GM18858 (cell line): ENCODE measurements around the gene EXOC7.

ENCODE experiments used
- ATAC-seq: cut with Tn5 transposase; IDR thresholded peaks from one replicate; pipeline ENCODE4 v1.9.1; 2021; ENCODE audit not compliant: unreplicated experiment

Gene EXOC7, protein sequence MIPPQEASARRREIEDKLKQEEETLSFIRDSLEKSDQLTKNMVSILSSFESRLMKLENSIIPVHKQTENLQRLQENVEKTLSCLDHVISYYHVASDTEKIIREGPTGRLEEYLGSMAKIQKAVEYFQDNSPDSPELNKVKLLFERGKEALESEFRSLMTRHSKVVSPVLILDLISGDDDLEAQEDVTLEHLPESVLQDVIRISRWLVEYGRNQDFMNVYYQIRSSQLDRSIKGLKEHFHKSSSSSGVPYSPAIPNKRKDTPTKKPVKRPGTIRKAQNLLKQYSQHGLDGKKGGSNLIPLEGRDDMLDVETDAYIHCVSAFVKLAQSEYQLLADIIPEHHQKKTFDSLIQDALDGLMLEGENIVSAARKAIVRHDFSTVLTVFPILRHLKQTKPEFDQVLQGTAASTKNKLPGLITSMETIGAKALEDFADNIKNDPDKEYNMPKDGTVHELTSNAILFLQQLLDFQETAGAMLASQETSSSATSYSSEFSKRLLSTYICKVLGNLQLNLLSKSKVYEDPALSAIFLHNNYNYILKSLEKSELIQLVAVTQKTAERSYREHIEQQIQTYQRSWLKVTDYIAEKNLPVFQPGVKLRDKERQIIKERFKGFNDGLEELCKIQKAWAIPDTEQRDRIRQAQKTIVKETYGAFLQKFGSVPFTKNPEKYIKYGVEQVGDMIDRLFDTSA

DNA sequence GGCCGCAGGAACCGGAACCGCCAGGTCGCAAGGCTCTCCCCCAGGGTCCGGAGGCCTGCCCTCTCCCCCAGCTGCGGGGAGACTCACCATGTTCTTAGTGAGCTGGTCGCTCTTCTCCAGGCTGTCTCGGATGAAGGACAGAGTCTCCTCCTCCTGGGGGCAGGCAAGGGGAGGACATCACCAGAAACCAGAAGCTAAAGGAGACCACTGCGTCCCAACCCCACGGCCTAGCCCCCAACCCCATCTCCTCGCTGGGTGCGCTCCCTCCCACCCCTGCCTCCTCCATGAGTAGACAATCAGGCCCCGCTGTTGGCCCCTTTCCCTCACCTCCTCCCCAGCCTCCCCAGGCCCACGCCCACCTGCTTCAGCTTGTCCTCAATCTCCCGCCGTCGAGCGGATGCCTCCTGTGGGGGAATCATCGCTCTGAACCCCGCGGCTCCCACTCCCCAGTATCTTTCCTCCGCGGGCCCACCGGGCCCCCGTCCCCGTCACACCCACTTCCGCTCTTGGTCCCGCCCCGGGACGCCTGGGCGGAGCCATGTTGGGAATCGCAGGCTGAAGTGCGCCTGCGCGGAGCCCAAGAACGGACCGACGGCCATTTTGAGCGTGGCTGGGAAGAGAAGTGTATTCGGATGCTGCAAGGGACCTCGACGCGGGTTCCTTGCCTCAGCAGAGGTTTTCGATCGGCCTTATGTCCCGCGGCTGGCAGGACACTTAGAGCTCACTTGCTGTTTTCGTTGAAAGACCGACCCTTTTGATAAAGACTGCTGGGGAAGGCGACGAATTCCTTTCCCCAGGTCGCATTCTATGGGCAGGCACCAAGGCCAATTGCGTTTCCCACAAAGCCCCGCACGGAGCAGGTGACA lies at the start of gene EXOC7:
Gene EXOC7, minus strand, starts transcription at position 514 of the 866 bp plus-strand sequence. Its CDS starts 95 bp downstream, at position 419.
- ATAC-seq: no peak

DNA sequence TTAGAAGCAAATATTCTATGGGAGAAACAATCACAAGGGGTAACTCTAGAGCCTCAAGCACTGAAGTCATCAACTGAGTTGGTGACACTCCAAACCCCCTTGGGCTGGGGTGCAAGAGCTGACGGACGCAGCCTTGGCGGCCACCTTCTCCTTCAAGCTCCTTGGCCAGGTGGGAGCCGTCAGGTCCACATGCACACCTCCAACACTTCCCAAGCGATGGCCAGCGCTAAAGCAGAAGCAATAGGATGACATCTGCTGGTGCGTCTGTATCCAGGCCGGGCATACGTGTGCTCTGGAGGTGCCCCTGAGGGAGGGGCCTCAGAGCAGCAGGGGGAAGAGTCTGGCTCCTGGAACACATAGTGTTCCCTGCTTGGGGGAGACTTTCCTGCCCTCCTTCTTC lies 49.6 kb upstream of the EXOC7 start:
- no peak for ATAC-seq

DNA sequence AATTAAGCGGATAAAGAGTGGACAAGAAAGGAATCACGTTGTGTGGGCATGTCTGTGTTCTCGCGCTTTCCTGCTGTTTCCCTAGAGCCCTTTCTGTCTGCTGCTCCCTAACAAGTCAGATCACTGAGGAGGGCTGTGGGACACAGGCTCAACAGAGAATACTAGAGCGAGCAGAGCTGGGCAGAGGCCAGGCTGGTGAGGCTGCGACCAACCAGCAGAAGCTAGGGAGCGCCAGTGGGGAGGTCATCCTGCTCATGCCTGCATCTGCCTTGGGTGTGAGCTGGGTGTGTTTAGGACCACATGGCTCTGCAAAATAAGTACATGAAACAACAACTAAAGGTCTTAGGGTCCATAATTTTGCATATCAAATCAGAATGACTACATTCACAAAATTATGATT lies 49.0 kb upstream of the EXOC7 start:
- no peak for ATAC-seq

DNA sequence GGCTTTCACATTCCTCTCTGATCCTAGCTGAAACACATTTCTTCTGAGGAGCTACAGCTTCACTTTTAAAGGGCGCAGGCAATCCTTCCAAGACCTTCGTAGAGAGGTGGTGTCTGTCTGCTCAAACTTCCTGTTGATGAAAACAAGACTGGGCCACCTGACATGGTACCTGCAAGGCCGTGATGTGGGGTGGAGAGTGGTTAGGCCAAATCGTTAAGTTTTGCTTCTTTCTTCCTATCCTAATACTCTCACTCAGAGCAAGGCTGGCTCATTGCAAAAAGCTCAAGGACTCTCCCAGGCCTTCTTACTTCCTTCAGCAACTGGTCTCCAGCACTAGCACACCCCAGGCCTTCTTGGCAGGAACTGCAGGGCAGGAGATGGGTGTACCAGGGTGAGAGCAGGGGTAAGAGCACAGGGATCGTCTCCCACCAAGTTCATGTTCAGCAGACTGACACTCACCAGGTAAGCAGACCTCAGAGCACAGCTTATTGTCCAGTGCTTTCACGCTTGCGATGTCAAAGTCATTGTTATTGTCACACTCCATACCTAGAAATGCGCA lies 48.4 kb upstream of the EXOC7 start:
- ATAC-seq: no peak

DNA sequence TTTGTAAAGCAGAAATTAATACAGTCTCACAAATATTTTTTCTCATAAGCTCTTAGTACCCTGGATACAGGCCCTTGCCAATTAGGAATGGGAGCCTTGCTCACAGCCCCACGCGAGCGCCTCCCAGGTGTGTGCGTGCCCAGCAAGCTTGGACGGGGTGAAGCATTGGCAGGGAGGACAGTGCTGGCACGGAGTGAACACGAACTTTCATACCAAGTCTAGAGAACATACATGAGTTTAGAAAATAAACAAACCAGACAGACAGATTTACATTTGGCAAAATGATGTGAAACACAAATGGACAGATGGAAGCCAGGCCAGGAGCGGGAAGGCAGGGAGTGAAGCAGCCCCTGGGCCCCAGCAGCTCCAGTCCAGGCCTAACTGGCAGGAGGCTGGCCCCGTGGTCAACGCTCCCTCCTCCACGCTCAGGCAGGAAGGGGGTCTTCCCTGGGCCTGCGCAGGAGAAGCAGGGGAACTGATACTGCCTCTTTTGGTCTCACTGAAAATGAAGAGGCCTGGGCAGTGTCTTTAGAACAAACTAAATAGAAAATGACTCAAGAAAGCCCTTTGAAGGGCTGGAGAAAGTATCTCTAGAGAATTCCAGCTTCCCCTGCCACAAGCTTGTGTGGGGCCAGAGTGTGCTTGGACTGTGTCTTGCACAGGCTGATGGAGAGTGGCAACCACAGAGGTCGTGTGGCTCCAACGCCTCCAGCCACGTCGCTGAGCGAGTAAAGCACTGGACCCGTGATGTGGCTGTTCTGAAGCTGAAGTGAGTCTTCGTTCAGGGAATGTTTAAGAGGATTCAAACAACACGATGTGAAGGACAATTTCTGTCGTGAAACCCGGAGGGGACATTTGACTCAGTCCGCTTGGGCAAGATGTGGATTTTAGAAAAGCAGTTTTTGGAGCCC lies 47.4 kb upstream of the EXOC7 start:
- no peak for ATAC-seq

DNA sequence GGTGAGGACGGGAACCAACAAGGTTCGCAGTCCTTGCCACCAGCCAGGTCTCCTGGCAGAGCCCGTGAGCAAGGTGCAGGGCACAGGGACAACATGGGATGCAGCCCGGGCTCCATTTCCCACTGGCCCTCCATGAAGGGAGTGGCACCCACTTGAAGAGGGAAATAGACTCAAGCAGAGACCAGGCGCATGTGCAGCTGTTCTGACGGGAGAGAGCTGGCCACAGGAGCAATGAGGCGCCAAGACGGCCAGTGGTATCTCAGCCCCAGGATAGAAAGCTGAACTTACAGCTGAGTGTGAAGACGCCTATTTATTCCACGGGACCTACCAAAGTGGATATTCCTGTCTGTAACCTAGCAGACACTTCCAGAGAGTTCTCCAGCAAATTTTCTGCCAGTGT lies 45.6 kb upstream of the EXOC7 start:
- ATAC-seq: no peak

DNA sequence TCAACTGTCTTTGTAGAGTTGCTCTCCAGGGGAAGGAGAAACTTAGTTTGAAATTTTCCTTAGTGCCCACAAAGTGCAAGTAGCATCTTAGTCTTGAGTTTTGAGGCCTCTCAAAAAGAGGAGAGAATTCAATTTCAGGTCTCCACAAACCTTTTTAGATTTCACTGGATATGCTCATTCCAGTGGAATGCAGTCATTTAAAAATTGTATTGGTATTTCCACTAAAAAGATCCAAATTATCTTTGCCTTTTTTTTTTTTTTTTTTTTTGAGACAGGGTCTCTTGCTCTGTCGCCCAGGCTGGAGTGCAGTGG lies 44.4 kb upstream of the EXOC7 start:
- no peak for ATAC-seq

DNA sequence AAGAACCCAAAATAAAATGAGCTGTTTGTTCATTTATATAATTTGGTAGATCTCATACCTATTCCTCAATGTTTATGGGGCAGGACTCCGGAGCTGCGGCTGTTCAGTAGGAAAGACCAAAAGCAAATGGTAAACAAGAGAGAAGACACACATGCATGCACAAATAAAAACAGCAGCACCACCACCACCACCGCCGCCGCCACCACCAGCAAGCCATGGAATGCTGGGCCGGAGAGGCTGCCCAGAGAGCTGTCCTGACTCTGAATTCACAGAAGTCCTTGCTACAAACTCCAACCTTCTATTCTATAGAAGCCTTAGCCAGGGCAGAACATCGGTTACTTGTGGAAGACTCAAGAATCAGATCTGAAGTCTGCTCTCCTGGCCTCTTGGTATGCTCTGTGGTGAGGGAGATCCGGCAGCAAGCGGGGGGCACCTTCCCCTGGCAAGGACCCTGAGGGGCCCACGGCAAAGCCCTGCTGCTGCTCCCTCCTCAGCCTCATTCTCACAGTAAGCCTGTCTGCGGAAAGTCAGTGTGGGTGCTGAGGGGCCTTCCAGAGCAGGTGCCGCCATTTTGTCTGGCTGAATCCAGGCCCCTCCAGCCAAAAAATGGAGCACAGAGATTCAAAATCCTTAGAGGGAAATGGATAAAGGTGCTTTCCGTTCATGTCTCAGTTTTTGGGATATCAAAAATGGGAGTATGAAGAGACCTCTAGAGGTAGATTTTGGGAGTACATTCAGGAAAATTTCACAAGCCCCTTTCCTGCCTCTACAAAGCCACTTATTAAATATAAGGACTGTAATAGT lies 43.8 kb upstream of the EXOC7 start:
- no peak for ATAC-seq

DNA sequence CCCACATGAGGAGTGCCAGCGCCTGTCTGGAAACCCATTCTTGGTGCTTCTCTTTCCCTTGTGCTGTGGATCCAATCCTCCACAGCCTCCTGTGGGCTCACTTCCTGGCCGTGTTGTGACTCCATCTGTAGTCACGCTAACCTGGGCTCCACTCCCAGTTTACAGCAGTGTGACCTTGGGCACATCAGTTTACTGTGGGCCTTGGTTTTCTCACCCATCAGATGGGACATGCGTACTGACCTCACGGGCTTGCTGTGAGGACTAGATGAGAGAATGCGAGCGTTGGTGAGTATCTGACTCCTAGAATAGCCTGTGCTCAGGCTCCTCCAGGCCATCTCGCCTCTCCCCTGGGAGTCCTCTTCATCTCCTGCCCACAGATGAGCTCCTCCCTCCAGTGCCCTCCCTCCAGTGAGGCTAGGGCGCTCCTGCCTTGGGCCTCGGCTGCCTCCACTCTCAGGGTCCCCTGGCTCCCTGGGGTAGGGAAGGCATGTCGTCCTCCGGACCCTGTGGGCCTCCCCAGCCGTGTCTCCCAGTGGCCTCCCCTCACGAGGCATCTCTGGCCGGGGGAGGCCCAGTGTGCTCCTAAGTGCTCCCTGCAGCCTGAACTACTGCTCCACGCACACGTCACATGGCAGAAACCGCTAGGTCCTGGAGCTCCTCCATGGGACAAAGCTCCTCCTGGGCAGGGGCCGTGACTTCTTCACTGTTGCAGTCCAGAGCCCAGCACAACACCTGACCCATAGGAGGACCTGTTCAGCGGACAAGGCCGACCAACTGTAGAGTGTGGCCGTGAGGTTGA lies 42.7 kb upstream of the EXOC7 start:
- no peak for ATAC-seq

DNA sequence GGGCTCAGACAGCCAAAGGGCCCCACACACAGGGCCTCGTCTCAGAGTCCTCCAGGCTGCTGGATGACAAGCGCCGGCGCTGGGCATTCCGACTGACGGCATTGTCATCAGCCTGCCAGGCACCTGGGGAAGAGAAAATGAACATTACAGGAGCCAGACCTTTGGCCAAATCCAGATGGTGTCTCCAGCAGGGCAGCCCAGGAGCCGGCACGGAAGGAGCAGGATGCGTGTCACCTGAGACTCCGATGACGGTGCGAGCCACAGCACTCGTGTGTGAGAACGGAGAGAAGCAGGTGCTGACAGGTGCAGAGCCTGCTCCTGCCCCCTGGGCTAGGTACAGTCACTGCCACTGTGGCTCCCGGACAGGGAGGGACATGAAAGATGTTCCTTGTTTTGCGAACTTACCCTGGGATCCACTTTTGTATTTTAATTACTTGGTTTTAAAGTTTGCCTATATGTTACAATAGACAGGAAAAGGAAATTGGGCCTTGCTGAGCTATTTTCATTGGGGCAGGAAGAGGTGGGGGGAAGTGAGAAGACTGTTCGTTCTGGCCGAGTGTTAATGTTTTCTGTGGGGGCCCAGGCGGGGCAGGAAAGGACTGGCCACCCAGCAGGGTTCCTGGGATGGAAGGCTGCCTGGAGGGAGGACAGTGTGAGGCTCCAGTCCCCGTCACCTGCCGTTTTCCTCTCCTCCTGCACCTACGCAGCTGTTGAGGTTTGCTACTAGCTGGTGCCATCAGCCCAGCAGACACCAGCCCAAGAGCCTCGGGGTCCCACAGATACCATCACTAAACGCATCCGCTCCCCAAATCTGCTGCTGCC lies 41.9 kb upstream of the EXOC7 start:
- ATAC-seq: no peak

DNA sequence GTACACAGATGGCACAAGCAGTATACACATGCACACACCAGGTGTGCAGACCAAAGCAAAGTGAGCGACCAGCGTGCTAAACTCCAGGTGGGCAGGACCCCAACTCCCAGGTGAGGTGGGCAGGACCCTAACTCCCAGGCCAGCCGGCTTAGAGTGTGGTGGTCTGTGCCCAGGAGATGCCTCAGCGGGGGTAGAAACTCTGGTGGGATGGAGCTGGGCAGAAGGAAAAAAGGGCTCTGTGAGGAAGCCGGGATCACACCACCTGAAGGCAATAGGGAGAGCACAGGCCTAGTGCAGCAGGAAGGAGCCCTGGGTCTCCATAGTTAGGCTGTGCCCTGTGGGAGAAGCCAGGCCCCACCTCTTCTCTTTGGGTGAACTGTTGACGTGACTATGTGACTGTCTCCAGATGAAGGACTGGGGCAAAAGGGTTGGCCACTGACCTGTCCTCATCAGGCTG lies 39.0 kb upstream of the EXOC7 start:
- no peak for ATAC-seq

DNA sequence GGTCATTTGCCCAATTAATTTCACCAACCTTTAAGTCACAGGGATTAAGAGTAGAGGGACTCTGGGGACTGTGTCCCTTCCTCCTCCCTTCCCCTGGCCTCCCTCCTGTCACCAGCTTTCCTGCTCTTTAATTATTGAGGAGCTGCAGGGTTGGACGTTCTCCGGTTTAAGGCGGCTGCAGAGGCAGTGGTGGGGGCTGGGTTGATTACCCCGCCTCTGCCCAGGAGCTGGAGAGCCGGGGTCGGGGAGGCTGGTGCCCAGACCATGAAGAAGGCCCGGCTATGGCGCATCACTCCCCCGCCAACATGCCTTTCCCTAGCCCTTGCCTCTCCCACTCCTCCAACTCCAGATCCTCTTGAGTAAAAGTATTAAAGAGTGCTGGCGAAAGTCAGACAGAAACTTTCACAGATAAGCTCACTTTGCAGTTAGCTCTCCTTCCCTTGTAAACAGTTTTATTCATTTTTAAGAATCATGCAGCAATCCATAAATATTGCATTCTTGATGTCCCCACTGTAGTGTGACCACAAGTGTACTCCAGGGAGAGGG lies 38.5 kb upstream of the EXOC7 start:
- ATAC-seq: no peak

DNA sequence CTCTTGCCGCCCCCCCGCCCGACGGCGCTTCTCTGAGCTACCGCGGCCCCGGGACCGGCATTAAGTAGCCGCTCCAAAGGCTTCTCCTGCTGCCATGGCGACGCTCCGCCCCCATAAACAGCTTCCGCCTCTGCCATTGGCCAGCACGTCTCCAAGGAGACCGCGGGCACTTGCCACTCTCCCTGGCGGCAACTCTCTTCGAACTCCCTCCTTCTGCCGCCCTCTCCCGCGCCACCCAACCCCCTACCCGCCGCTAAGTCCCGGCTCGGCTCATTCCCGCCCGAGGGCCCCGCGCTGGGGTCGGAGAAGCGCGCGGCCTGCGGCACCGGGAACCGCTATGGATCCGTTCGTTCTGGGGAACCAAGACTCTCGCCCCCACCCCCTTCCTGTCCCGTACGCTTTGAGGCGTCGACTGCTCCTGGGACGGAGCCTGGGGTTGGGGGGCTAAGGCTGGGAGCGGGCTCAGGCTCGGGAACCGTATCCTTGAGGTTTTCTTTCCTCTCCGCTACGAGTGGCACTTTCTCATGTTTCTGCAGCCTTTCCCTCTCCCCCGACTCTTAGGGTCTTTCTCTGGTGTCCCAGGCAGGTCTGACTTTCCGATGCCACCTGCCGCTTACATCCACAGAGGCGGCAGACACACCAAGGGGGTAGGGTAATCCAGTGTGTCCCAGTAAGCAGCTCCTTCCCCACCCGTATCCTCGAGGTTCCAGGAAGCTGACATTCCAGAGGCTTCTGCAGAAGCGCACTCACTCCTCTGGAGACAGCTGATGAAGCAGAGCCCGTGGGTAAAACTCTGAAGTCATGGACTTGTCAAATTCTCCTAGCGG lies 37.8 kb upstream of the EXOC7 start, which contains the start of gene FOXJ1:
Gene FOXJ1, minus strand, starts transcription at position 34 of the 827 bp plus-strand sequence. CDS start 850 bp downstream, outside the sequence.
- no peak for ATAC-seq

DNA sequence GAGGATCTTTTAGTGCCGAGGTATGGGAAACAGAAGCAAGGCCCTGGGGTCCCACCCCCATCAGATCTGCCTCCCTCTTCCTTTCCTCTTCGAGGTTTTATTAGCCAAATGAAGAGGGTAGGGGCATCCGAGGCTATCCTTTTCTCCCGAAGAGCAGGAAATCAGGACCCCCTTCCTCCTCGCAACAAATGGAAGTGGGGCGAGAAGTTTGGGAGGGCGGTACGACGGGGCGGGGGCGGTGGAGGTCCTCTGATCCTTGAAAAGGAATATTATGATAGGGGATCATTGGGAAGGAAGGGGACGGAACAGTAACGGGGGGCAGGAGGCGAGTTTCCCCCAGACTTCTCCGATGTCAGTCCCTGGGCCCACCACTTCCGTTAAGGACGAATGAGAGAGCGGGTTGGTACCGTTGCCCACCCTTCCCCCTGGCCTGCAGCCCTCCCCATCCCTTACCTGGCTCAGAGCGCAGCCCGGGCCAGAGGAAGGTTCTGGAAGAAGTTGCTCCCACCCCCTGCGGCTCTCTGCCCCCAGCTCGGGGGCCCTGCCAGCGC lies 37.1 kb upstream of the EXOC7 start:
- no peak for ATAC-seq

DNA sequence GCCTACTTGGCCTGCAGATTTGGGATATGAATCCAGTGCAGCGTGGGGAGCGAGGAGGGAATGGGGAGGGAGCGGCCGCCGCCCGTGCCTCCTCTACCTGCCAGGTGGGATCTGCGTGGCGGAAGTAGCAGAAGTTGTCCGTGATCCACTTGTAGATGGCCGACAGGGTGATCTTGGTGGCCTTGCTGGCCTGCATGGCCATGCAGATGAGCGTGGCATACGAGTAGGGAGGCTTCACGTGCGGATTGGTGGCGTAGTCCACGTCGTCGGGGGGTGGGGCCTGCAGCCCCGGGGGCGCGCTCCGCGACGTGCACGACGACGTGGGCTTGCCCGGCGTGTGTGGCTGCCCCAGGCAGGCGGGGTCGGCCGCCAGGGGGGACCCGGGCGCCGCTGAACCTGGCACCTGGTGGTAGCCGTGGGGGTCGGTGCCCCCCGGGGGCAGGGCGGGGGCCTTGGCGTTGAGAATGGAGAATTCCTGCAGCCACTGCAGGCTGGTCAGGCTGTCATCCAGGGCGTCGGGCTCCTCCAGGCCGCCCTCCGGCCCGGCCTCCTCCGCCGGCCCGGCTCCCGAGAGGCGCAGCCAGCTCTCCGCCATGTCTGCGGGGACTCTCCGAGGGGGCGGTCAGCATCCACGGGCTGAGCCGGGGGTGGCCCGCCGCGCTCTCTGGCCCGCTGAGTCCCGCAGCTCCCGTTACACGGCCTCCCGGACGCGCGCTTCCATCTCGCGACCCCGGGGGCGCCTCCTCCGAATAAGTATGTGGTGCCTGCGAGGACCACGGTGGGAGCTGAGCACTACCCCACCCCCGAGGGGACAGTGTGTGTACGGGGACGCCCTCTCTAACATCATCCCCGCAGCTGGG lies 36.4 kb upstream of the EXOC7 start:
- ATAC-seq: no peak
